COLO668 (cell line): ENCODE measurements around the gene PDGFRB.

Experiments used
- DNase-seq: peaks from one replicate; lab custom pipeline; 2025; ENCODE audit not compliant: unreplicated experiment; lab: John Stamatoyannopoulos, UW

The PDGFRB gene

DNA sequence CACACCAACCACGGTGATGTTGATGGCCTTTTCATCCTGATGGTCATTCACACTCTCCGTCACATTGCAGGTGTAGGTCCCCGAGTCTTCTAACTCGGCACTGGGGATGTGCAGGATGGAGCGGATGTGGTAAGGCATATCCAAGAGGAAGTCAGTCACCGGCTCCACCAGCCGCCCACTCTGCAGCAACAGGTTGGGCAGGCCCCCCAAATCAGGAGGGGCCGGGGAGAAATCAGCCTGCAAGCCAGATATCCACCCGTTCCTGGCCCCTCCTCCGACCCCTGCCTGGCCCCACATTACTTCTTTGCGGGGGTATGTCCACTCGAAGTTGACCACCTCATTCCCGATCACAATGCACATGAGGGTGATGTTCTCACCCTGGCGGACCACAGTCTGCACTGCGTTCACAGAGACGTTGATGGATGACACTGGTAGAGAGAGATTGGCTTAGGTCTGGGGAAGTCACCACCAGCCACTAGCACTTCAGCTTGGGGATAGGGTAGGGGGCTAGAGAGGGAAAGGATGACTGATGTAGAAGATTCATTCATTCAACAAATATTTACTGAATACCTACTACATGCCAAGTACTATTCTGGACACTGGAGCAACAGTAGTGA is 22.0 kb downstream of the PDGFRB start:
- no peak for DNase-seq

GRCh38 chr5:150132740-150133139 is 22.9 kb downstream of the PDGFRB start:
- DNase-seq: no peak

DNA sequence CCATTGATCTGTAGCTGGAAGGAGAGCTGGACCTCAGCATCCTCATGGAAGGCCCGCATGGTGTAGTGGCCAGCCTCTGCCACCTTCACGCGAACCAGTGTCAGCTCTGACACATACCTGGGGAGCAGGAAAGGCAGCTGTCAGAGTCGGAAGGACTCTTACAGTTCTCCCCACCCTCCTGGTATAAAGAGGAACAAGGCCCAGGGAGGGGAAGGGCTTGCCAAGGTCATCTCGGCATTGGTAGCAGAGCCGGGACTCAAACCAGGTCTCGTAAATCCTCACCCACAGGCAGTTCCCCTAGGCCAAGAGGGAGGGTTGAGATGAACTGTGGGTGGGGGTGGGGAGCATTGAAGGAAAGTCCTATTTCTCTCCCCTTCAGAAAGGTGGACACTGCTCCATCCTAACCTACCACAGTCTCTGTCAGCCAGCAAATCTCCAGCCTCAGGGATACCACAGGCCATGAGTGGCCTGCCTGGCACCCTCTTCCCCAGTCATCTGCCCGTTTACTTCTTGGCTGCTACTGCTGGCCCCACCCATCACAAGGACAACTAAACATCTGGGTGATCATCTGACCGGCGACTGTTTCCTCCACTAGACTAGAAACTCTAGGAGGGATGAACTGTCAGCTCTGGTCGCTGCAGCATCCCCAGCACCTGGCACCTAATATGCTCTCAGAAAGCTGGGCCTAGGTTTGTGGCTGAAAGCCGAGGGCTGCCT is 23.5 kb downstream of the PDGFRB start:
- DNase-seq: no peak

- DNase-seq: no peak
These were observed 24.2 kb downstream of the PDGFRB start for GRCh38 chr5:150131461-150131860.

DNA sequence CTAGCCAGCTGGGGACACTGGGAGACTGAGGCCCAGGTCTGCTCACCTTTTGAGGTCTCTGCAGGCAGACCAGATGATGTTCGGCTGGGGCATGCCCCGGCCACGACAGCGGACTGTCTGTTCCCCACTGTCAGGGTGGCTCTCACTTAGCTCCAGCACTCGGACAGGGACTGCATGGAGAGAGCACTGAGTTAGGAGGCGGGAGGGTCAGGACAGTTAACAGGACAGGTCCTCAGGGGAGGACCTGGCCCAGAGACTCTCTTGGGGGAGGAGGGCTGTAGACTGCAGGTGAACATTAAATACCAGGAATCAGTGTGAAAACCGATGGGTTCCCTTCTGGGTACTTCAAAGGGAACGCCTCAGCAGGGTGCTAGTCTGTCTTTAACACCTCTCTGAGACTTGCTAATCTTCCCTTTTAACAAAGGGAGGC is 25.1 kb downstream of the PDGFRB start:
- no peak for DNase-seq

- DNase-seq: peak; percentile 16
These were observed 25.7 kb downstream of the PDGFRB start for GRCh38 chr5:150129813-150130492.

GRCh38 chr5:150129454-150129812 is 26.2 kb downstream of the PDGFRB start:
- no peak for DNase-seq

DNA sequence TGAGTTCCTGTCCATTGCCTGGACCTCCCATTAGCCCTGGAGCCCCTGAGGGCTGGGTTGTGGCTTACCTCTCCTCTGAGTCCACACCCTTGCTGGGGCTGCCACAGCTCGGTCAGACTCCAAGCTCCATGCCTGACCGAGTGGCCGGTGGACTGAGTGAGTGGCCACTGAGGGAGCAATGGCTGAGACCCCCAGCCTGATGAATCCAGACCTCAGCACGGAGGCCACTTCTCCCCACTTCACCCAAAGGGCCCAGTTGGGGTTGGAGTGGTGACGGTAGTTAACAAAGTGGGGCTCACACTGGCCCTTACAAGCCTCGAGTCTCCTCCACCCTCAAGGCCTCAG is 28.8 kb downstream of the PDGFRB start:
- DNase-seq: no peak

- DNase-seq: no peak
These were observed 29.3 kb downstream of the PDGFRB start for GRCh38 chr5:150126199-150126920.

DNA sequence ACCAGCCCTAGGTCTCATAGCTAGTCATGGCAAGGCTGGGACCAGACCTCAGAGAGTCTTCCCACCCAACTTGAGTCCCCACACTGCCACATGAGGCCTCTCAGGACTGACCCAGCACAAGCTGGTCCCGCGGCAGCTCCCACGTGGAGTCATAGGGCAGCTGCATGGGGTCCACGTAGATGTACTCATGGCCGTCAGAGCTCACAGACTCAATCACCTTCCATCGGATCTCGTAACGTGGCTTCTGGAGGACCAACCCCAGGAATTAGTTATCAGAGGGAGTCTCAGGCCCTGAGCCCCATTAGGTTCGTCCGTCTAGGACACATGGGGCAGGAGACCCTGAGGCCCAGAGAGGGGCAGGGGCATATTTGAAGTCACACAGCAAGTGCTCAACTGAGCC is 30.3 kb downstream of the PDGFRB start:
- no peak for DNase-seq

DNA sequence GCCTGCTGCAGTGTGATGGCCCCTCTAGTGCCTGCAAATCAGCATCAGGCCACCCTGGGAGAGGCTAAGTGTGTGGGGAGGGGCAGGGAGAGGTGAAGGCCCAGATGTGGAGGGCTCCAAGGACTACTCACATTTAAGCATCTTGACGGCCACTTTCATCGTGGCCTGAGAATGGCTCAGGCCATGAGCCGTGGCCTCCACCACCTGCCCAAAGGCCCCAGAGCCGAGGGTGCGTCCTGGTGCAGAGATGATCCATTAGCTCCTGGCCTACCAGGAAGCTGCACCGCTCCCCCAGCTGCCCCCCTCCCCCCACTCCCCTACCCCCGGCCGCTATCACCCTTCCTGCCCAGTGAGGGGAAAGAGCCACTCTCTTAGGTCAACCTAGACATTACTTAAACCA is 31.0 kb downstream of the PDGFRB start:
- DNase-seq: no peak

GRCh38 chr5:150124111-150124557 is 31.5 kb downstream of the PDGFRB start:
- DNase-seq: no peak

DNA sequence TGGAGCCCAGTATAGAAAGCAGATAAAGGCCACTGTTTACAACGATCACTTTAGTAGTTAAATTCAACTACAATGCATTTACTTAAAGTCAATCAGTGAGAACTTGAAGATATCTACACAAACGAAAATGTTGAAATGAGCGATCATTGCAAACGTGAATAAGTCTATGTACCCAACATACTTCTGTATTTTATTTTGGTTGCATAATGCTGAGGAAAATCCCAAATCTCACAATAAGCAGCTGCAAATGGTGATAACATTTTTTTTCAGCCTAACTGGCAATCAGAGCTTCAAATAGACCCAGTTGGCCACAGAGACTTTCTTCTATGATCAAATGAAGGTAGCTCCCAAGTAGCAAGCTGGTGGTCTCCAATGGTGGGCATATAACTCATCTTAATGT is 32.1 kb downstream of the PDGFRB start:
- DNase-seq: no peak

DNA sequence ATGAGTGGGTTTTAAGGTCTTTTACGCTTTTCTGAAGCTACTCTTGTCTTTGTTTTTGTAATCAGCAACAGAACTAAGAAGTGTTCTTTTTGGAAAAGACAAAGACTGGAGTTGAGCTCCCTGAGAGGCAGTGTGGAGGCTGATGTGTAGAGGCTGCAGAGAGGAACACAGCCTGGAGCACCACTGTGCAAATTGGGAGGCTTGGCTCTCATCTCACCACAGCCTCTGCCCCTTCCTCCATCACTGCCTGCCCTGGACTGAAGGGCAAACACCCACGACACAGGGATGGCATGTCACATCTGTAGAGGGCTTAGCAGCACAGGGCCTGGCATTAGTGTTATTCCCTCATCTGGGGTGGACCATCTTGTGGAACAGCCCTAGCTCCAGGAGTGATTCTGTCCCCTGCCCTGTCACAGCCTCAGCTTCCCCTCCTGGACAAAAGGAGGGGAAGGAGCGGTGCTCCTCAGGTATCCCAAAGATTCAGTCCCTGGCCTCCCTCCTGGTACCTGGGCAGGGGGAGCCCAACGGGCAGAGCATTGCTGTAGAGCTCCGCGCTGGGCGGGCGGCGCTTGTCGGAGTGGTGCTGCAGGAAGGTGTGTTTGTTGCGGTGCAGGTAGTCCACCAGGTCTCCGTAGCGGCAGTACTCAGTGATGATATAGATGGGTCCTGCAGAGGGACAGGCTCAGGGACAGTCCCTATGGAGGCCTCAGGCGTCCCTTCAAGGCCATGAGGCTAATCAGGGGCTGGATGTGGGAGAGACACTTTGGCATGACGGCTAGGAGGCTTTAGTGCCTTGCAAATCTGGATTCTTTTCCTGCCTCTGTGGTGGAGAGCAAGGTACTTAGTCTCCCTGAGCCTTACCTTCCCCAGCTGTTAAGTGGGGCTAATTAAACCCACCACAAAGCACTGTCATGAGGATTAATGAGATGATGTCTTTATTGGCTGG is 32.8 kb downstream of the PDGFRB start:
- no peak for DNase-seq

DNA sequence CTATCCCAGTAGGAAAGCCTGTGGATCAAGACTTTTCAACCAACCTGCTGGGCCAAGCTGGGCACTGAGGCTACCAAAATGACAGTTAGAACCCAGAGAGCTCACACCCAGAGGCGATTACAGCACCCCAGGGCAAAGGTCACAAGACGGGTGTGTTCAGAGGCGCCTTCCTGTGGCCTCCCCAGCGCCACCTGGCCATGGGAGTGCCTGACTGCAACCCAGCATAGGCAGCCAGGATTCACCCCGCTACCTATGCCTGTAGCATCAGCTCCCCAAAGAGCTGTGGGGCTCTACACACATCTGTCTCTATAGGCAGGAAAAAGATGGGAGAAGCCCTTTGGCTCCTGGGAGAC is 33.5 kb downstream of the PDGFRB start:
- DNase-seq: peak; percentile 1

- no peak for DNase-seq
These were observed 34.0 kb downstream of the PDGFRB start for GRCh38 chr5:150121448-150122157.

GRCh38 chr5:150120617-150121447 is 34.8 kb downstream of the PDGFRB start:
- no peak for DNase-seq

- no peak for DNase-seq
These were observed 35.6 kb downstream of the PDGFRB start for GRCh38 chr5:150120062-150120441.

- no peak for DNase-seq
These were observed 36.1 kb downstream of the PDGFRB start for GRCh38 chr5:150119421-150120061.
